LNCaP clone FGC (cell line): ENCODE results near the gene C5orf46.

ENCODE experiments used
- DNase-seq: peaks from one replicate; pipeline ENCODE4 v3.0.0-alpha.2; 2011; ENCODE audit warnings: low read depth
- H3K4me3 ChIP-seq: 2 replicates; pipeline ENCODE4 v1.5.1; 2011; ENCODE audit warnings: mild to moderate bottlenecking, low read depth, low read length, control low read depth
- TF ChIP-seq, protein P1 (sequence below): IDR thresholded peaks from 2 replicates; pipeline ENCODE4 v1.5.1; 2012; ENCODE audit warnings: mild to moderate bottlenecking; ENCODE audit not compliant: control insufficient read depth, insufficient read depth; ENCODE audit errors: extremely low read depth

Gene C5orf46

DNA sequence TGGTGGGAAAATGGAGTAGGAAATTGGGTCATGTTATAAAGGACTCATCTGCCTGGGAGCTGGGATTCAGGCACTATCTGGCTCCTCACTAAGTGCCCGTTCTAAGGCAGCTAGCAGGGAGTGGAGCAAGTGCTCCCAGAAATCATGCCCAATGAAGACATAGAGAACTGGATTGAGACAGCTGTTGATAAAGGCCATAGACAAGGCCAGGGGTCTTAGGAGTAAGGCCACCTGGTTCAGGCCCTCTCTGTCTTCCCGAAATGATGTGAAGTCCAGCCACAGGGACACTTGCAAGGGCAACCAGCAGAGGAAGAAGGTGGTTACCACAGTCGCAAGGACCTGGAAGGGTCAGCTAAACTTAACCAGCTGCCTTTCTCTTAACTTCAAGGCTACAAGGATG lies 54.8 kb downstream of the C5orf46 start:
- no peak for DNase-seq
- no peak overlapping the region for H3K4me3 ChIP-seq
- TF ChIP-seq, protein P1, sequence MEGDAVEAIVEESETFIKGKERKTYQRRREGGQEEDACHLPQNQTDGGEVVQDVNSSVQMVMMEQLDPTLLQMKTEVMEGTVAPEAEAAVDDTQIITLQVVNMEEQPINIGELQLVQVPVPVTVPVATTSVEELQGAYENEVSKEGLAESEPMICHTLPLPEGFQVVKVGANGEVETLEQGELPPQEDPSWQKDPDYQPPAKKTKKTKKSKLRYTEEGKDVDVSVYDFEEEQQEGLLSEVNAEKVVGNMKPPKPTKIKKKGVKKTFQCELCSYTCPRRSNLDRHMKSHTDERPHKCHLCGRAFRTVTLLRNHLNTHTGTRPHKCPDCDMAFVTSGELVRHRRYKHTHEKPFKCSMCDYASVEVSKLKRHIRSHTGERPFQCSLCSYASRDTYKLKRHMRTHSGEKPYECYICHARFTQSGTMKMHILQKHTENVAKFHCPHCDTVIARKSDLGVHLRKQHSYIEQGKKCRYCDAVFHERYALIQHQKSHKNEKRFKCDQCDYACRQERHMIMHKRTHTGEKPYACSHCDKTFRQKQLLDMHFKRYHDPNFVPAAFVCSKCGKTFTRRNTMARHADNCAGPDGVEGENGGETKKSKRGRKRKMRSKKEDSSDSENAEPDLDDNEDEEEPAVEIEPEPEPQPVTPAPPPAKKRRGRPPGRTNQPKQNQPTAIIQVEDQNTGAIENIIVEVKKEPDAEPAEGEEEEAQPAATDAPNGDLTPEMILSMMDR: no peak

DNA sequence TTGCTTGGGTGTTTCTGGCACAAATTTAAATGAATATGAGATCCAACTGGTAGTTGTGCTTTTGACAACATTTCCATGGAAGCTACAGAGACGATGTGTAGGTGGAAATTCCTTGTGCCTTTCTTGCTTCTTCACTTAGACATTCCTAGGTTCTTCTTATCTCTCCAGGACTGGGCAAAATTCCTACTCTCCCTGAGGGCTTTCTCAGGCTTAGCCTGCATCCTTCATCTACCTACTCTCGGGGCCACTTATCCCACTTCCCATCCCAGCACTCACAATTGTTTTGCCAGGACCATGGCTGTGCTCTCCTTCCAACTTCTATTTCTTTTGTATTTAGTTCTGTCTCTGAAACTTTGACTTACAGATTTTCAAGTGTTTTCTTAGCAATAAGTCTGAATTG lies 57.1 kb downstream of the C5orf46 start:
- no peak overlapping the region for H3K4me3 ChIP-seq
- TF ChIP-seq, protein P1: no peak
- no peak for DNase-seq

DNA sequence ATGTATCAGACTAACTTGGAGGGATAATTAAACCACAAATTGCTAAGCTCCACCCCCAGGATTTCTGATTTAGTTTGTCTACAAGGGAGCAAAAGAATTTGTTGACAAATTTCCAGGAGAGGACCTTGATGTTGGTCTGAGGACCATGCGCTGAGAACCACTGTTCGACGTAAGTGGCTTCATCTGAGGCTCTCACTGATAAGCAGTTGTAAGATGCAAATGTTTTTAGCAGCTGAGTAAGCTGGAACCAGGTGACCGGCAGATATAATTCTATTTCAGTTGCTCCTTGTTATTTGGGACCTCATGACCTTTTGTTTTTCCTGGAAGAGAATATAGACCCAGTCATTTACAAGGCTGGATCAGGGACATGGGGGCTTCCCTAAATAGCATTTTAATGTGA lies 60.7 kb downstream of the C5orf46 start:
- DNase-seq: no peak
- H3K4me3 ChIP-seq: no peak overlapping the region
- TF ChIP-seq, protein P1: no peak

DNA sequence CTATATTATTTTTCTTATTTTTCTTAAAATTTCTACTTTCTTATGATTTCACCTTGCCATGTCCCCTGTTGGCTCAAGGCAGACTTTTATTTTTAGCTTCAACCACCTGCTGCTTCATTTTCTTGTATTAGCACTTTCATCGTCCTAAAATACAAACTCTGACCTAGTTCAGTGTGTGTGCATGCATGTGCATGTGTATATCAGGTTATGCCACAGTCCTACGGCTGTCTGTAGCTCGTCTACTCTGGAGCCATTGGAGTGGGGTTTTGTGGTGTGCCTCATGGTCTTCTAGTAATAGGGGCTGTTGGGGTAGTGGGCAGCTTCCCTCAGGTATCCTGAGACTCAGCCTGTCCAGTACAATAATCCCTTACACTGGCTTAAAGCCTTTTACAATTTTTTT lies 61.5 kb downstream of the C5orf46 start:
- no peak overlapping the region for H3K4me3 ChIP-seq
- DNase-seq: no peak
- TF ChIP-seq, protein P1: no peak

DNA sequence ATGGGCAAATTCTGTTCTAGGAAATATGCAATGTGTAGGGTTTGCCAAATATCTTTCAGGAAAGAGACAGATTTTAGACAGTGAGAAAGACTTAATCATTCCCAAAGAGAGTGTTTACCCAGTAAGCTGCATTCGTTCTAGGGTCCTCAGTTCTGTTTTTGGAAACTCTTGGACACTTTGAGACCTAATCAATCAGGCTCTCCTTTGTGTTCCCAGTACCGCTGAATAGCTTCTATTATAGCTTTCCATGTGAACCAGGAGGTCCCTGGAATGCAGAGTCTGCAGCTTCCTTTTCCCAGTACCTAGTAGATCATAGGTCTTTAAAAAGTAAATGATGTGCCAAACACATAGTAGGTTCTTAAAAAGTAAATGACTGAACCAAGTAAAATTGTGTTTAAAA lies 63.5 kb downstream of the C5orf46 start:
- TF ChIP-seq, protein P1: no peak
- no peak for DNase-seq
- H3K4me3 ChIP-seq: no peak overlapping the region
